ENCODE data around the gene WASF2. TPM values are rescaled to one million over a fixed set of nuclear protein-coding genes. Genes with fewer than 3 reads are reported as not detected.

Gene WASF2
- polyA plus RNA-seq, 1 experiment = 62.7 TPM

DNA sequence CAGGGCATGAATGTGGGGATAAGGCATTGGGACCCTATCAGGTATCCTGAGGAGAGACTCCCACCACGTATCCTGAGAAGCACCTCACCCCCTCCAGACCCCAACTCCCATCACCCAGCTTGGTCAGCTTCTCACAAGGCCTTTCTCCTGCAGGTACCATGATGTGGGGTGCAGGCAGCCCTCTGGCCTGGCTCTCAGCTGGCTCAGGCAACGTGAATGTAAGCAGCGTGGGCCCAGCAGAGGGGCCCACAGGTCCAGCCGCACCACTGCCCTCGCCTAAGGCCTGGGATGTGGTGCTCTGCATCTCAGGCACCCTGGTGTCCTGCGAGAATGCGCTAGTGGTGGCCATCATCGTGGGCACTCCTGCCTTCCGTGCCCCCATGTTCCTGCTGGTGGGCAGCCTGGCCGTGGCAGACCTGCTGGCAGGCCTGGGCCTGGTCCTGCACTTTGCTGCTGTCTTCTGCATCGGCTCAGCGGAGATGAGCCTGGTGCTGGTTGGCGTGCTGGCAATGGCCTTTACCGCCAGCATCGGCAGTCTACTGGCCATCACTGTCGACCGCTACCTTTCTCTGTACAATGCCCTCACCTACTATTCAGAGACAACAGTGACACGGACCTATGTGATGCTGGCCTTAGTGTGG lies 96.2 kb downstream of the WASF2 start:
- H3K4me3 ChIP-seq (ENCODE audit: low read depth, low read length) = no peak overlapping the region
- ChIA-PET CTCF (interaction anchor here (0.6 to 7.4 kb wide), 5 partner anchors 28 to 213 kb away, joined by 4 to 168 read pairs (median 4); partner anchors contain the start of gene MAP3K6), POLR2A (no interaction called here)

DNA sequence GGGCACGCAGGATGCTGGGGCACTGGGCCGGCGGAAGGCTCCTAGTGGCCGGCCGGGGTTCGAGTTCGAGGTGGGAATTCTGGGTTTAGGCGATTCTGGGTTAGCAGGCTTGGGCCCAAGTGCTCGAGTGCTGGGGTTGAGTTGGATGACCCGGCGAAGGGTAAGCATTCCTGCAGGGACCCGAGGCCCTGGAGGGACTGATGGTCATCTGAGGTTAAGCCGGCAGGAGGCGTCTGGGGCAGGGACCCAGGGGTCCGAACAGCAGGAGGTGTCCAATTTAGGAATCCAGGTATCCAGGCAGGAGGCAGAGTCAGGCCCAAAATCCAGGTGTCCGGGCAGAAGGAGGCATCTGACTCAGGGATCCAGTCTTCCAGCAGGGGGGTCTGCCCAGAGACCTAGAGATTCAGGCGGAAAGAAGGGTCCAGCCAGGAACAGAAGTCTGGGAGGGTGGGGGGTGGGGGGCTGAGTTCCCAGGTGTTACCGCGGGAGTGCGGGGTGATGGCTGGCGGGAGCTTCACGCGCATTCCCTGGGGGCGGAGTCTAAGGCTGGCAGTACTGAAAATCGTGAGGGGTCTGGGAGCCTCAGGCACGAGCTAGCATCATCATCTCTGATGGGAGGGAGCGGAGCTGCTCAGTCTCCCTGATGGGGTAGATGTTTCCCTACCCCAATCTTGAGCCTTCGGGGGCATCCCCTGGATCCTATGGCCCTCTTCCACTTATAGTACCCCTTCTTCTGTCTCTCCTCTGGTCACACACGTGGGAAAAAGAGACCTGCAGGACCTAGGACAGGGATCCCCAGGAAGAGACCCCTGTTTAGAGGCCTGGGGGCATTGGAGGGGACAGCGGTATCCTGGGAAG lies 97.0 kb downstream of the WASF2 start:
- POLR2A ChIA-PET = no interaction called here

More for the DNA sequence above, 96.2 kb downstream of the WASF2 start:
- DNase-seq (ENCODE audit: low read depth, low spot score) = no peak
- no peak overlapping the region for H3K27ac ChIP-seq (ENCODE audit: low read depth, low read length)
- no peaks in the 10 kb centered on the region for H3K27me3 ChIP-seq (ENCODE audit: control insufficient read depth, insufficient read depth, low read length)
- H3K9me3 ChIP-seq (ENCODE audit: control insufficient read depth, insufficient read depth, low read length) = no peaks in the 10 kb centered on the region
- TF ChIP-seq, protein P1, sequence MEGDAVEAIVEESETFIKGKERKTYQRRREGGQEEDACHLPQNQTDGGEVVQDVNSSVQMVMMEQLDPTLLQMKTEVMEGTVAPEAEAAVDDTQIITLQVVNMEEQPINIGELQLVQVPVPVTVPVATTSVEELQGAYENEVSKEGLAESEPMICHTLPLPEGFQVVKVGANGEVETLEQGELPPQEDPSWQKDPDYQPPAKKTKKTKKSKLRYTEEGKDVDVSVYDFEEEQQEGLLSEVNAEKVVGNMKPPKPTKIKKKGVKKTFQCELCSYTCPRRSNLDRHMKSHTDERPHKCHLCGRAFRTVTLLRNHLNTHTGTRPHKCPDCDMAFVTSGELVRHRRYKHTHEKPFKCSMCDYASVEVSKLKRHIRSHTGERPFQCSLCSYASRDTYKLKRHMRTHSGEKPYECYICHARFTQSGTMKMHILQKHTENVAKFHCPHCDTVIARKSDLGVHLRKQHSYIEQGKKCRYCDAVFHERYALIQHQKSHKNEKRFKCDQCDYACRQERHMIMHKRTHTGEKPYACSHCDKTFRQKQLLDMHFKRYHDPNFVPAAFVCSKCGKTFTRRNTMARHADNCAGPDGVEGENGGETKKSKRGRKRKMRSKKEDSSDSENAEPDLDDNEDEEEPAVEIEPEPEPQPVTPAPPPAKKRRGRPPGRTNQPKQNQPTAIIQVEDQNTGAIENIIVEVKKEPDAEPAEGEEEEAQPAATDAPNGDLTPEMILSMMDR (IDR thresholded peaks at IDR 0.05; ENCODE audit: low read depth, low read length) = no peak

DNA sequence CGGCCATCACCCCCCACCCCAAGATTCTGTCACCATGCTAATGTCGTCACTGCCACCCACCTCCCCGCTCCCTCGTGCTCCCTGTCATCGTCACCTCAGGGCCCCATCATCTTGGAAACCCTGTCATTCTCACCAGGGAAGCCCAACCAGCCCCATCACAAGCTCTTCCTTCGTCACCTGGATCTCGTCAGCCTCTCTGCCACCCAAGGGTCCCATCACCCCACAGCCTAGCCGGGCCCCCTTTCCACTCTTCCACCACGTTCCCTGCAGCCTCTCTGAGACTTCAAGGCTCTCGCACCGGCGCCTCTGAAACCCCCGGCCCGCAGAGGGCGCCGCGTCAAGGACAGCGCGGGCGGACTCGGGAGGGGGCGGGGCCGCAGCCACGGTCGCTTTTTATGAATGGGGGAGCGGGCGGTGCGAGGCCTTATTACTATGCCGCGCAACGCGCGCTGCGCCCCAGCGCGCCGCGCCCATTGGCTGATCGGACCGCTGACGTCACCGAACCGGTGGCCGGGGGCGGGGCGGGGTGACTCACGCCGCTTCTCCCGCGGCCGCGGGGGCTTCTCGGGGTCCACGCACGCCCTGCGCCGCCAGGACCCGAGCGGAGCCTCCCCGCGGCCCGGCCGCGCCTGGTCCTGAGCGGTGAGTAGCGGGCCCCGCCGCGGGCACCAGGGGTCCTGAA lies 97.7 kb downstream of the WASF2 start, which contains the start of gene GPR3:
Gene GPR3 (plus strand): TSS at position 527 of the 682 bp plus-strand sequence. CDS start 1,177 bp downstream, outside the sequence.
- ChIA-PET CTCF (interaction anchor here (0.6 to 7.3 kb wide), 15 partner anchors 9 to 295 kb away, joined by 3 to 124 read pairs (median 5); partner anchors contain the start of genes AHDC1, CD164L2 and MAP3K6), POLR2A (no interaction called here)
- Histone ChIP-seq H3K4me3 (ENCODE audit: low read depth, low read length) (peak within 1 kb of the TSS; percentile 77), H3K27me3 (ENCODE audit: control insufficient read depth, insufficient read depth, low read length) (no peaks in the 10 kb centered on the region), H3K27ac (ENCODE audit: low read depth, low read length) (peak within 1 kb of the TSS; percentile 21), H3K9me3 (ENCODE audit: control insufficient read depth, insufficient read depth, low read length) (no peaks in the 10 kb centered on the region)
- peak; percentile 78 for DNase-seq (ENCODE audit: low read depth, low spot score)
- TF ChIP-seq, protein P1 (IDR thresholded peaks at IDR 0.05; ENCODE audit: low read depth, low read length) = peak; percentile 61

More for the DNA sequence above, 97.0 kb downstream of the WASF2 start:
- Histone ChIP-seq H3K27me3 (ENCODE audit: control insufficient read depth, insufficient read depth, low read length) (no peaks in the 10 kb centered on the region), H3K4me3 (ENCODE audit: low read depth, low read length) (peak overlapping the region; percentile 77), H3K27ac (ENCODE audit: low read depth, low read length) (no peak overlapping the region), H3K9me3 (ENCODE audit: control insufficient read depth, insufficient read depth, low read length) (no peaks in the 10 kb centered on the region)
- no peak for DNase-seq (ENCODE audit: low read depth, low spot score)
- TF ChIP-seq, protein P1 (IDR thresholded peaks at IDR 0.05; ENCODE audit: low read depth, low read length) = peak; percentile 43
- CTCF ChIA-PET = interaction anchor here (0.6 to 7.4 kb wide), 5 partner anchors 27 to 214 kb away, joined by 4 to 168 read pairs (median 4); partner anchors contain the start of gene MAP3K6

DNA sequence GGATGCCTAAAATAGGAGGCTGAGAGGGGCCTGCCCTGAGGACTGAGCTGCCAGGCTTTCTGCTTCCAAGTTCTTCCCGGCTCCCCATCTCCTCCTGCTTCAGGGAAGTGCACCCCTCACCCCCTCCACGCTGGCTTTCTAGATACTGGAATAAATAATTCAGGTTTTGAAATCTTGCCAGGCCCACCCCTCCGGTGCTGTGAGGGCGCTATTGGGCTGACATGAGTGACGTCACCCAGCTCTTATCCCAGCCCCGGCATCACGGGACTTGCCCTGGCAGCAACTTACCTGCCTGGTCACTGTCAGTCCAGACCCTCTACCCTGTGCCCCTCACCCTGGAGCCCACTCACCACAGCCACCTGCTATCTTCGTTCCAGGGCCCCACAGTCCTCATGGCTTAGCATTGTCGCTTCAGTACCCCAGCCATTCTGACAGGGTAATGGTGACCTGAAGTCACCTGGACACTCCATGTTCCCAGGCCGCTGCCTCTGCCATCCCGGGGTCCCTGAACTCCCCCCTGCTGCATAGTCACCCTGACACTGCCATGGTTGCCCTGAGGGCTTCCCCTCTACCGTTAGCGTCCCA lies 98.4 kb downstream of the WASF2 start:
- peak overlapping the region; percentile 53 for H3K4me3 ChIP-seq (ENCODE audit: low read depth, low read length)
- ChIA-PET POLR2A (interaction anchor here (1.5 kb wide), 1 partner anchor 92 kb away, joined by 4 read pairs; no protein-coding TSS in a partner anchor), CTCF (interaction anchor here (0.6 to 7.3 kb wide), 15 partner anchors 9 to 294 kb away, joined by 3 to 124 read pairs (median 5); partner anchors contain the start of genes AHDC1, CD164L2 and MAP3K6)
- H3K27ac ChIP-seq (ENCODE audit: low read depth, low read length) = no peak overlapping the region
- H3K9me3 ChIP-seq (ENCODE audit: control insufficient read depth, insufficient read depth, low read length) = no peaks in the 10 kb centered on the region
- H3K27me3 ChIP-seq (ENCODE audit: control insufficient read depth, insufficient read depth, low read length) = peaks cover 4% of the 10 kb centered on the region
- no peak for DNase-seq (ENCODE audit: low read depth, low spot score)
- TF ChIP-seq, protein P1 (IDR thresholded peaks at IDR 0.05; ENCODE audit: low read depth, low read length) = no peak

All from AG04450 (cell line).